NCI-H2029 treated with DMSO at 0.1 percent for 48 hours (cell line): ENCODE results near the gene RAB37.

Experiments used
- DNase-seq: peaks from one replicate; lab custom pipeline; 2025; lab: John Stamatoyannopoulos, UW

Gene RAB37

GRCh38 chr17:74744714-74745547 is 7.9 kb downstream of the RAB37 start:
- DNase-seq: peak; percentile 22

GRCh38 chr17:74745548-74746177 is 8.6 kb downstream of the RAB37 start:
- DNase-seq: no peak

GRCh38 chr17:74746376-74746775 is 9.3 kb downstream of the RAB37 start:
- DNase-seq: no peak

- DNase-seq: no peak
Measured at GRCh38 chr17:74746922-74747321, 9.9 kb downstream of the RAB37 start.

GRCh38 chr17:74748279-74748528 is 11.1 kb downstream of the RAB37 start:
- no peak for DNase-seq

GRCh38 chr17:74748529-74749278 is 11.6 kb downstream of the RAB37 start, which contains the start of gene NHERF1:
TSS of gene NHERF1 (plus strand) at chr17:74748628. CDS start at chr17:74748847, 219 bp downstream.
- peak; percentile 39 for DNase-seq

- no peak for DNase-seq
Measured at GRCh38 chr17:74749279-74750038, 12.4 kb downstream of the RAB37 start.

- DNase-seq: no peak
Measured at GRCh38 chr17:74750039-74750326, 12.9 kb downstream of the RAB37 start.

GRCh38 chr17:74750327-74751069 is 13.4 kb downstream of the RAB37 start:
- no peak for DNase-seq

GRCh38 chr17:74752415-74752814 is 15.4 kb downstream of the RAB37 start:
- no peak for DNase-seq

- no peak for DNase-seq
Measured at GRCh38 chr17:74752822-74753401, 15.9 kb downstream of the RAB37 start.

- DNase-seq: no peak
Measured at GRCh38 chr17:74754832-74755231, 17.8 kb downstream of the RAB37 start.

- no peak for DNase-seq
Measured at GRCh38 chr17:74755533-74755932, 18.5 kb downstream of the RAB37 start.

GRCh38 chr17:74756891-74757290 is 19.8 kb downstream of the RAB37 start:
- DNase-seq: no peak

GRCh38 chr17:74757502-74757901 is 20.4 kb downstream of the RAB37 start:
- no peak for DNase-seq

- no peak for DNase-seq
Measured at GRCh38 chr17:74757931-74758847, 21.1 kb downstream of the RAB37 start.

- no peak for DNase-seq
Measured at GRCh38 chr17:74758848-74759168, 21.8 kb downstream of the RAB37 start.

- no peak for DNase-seq
Measured at GRCh38 chr17:74759243-74759801, 22.3 kb downstream of the RAB37 start.

GRCh38 chr17:74759941-74760340 is 22.9 kb downstream of the RAB37 start:
- DNase-seq: no peak
